Left ventricle myocardium superior (tissue), 1 donor: ENCODE measurements around the gene PRR33. TPM values are rescaled to one million over a fixed set of nuclear protein-coding genes. Genes with fewer than 3 reads are reported as not detected.
"Not testable (repeated sequence)": the region's sequence is repeated elsewhere in the genome, so short reads cannot be mapped to it uniquely, and the experiment has no call there.

ENCODE experiments used
- ATAC-seq: fragments of 200-7000 bp; cut with Tn5 transposase; one replicate; pipeline ENCODE4 v1.9.1; 2020; ENCODE audit warnings: mild to moderate bottlenecking, moderate library complexity
- DNase-seq: peaks from one replicate; pipeline ENCODE4 v3.0.0-alpha.2; 2020
- intact Hi-C: fragments of 100-400 bp; cut with micrococcal nuclease; formaldehyde crosslinking; loops from one replicate; pipeline ENCODE4 v1.11.0; 2022
- total RNA-seq: library from RNA; stranded (reverse); fragmentation: NEBNext Ultra II Directional; extraction: Animal tissue kit (Norgen Biotek cat#: 25700); gene quantifications from one replicate; pipeline ENCODE4 v1.2.1, GENCODE V29; 2021
- donor health status: DM: no; HTN: yes; CAD: no; lungs with severe emphysema.

PRR33 gene
- total RNA-seq, 1 donor from 2014 or later: 4.4 TPM

GRCh38 chr11:1880746-1881441, 10.8 kb downstream of the PRR33 start:
- ATAC-seq (no peak), DNase-seq (no peak)
- intact Hi-C loops: no loop called here

DNA sequence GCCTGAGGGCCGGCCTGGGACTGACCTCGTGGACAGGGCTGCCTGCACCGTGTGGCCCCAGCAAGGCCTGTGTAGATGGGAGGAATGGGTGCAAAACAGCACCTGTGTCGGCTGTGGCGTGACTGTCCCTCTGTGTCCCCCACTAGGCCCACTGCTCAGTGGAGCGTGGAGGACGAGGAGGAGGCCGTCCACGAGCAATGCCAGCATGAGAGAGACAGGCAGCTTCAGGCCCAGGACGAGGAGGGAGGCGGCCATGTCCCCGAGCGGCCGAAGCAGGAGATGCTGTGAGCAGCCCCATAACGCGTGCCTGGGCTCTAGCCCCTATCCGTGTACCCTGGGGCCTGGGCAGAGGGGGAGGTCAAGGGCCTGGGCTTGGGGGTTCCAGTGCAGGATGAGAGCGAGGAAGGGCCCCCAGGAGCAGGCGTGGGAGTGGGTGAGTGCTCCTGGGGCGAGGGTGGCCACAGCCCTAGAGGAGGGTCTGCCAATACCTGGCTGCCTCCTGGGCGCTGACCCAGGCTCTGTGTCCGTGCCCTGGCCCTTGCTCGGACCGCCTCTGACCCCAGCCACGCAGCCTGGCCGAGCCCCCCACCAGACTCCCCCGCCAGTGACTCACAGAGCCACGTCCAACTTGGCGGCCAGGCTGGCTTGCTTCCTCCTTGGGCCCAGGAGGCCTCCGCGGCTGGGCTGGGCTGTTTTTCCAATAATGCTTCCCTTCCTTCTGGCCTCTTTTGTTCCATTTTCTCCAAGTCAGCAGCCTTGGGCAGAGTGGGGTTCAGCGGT, 11.6 kb downstream of the PRR33 start:
- intact Hi-C loops: no loop called here
- peak; percentile 62 for ATAC-seq
- DNase-seq: peak; percentile 90

DNA sequence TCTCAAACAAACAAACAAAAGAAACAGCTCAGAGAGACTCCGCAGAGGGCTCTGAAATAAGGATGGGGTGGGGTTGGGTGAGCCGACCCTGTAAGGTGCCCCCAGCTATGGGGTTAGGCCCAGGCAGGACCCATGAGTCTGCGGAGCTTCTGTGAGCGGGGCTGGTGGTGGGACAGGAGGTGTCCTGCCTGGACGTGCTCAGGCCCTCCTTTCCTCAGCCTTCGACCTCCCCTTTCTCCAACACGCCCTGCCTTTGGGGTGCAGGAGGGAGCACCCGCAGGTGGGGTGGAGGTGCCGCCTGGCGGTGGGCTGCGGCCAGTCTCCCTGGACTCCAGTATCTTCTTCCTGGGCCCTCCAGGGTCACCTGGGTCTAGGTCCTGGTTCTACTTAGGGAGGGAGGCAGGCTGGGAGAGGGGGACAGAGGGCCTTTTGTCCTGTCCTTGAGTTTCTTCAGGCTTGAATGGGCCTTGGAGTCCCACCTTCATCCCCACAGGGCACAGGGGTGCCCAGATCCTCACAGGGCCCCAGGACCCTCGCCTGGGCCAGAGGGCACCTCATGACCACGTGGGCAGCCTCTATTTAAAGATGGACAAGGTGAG, 12.3 kb downstream of the PRR33 start:
- intact Hi-C loops: no loop called here
- no peak for ATAC-seq
- DNase-seq: peak; percentile 30

- peak; percentile 71 for DNase-seq
- intact Hi-C loops: no loop called here
- peak; percentile 15 for ATAC-seq
Observed at GRCh38 chr11:1878137-1879031, 13.3 kb downstream of the PRR33 start.

GRCh38 chr11:1877211-1878136, 14.2 kb downstream of the PRR33 start:
- DNase-seq: peak; percentile 84
- no peak for ATAC-seq
- intact Hi-C loops: no loop called here

DNA sequence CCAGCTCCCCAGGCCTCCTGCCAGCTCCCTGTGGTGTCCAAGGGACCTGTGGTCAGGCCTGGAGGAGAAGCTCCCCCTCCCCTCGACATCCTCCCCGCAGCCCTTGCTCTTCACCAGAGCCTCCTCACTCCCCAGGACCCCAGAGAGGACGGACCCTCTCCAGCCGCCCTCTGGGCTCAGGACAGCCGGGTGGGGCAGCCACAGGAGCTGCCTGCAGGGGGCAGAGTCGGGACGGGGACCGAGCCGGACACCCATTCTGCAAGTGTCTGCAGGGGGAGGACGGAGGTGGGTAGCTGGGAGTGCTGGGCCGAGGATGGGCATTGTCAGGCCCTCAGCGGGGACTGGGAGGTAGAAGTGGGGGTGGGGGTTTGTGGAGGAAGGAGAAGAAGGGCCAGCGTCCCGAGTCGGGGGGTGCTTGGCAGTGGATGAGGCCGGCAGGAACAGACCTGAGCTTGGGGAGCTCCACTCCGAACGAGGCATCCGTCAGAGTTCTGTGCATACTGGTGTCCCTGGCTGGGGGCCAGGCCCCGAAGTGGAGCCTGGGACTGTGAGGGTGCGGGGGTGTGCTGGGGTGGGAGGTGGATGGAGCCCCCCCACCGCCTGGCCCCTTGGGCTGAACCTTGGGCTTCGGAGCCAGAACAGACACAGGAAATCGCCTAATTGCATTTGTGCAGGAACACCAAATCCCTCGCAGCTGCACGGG, 15.2 kb downstream of the PRR33 start:
- peak; percentile 21 for ATAC-seq
- intact Hi-C loops: no loop called here
- peak; percentile 88 for DNase-seq

- intact Hi-C loops, ATAC-seq, DNase-seq: not testable (repeated sequence)
Observed at GRCh38 chr11:1875851-1876301, 15.8 kb downstream of the PRR33 start.

DNA sequence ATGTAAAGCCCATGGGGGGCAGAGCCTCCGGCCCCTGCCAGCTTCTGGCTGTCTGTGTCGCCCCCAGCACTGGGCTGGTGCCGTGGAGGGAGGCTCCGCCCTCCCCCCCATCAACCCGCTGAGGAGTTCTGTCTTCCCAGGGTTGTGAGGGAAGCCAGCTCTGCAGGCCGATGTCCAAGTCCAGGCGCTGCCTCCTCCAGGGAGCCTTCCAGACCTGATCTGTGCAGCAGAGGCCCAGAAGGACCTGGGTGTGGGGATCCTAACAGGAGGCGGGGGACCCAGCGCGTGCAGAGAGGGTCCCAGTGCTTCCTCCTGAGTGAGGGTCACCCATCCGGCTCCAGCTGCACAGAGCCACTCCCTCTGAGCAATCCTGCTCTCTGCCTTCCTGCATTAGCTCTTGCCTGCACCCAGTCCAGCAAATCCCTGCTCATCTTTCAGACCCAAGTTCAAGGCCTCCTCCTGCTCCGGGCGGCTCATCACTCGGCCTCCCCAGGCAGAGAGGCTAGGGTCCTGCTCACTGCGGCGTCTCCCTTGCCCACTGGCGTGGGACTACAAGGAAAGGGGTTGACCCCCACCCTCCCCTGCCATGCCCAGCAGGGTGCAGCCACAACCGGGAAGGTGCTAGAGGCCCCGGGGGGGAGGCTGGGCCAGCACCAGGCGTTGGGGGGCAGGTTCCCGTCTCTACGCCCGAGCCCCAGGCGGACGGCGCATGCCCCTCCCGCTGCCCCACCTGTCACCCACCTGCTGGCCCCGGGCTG, 16.4 kb downstream of the PRR33 start:
- no peak for ATAC-seq
- intact Hi-C loops: no loop called here

DNA sequence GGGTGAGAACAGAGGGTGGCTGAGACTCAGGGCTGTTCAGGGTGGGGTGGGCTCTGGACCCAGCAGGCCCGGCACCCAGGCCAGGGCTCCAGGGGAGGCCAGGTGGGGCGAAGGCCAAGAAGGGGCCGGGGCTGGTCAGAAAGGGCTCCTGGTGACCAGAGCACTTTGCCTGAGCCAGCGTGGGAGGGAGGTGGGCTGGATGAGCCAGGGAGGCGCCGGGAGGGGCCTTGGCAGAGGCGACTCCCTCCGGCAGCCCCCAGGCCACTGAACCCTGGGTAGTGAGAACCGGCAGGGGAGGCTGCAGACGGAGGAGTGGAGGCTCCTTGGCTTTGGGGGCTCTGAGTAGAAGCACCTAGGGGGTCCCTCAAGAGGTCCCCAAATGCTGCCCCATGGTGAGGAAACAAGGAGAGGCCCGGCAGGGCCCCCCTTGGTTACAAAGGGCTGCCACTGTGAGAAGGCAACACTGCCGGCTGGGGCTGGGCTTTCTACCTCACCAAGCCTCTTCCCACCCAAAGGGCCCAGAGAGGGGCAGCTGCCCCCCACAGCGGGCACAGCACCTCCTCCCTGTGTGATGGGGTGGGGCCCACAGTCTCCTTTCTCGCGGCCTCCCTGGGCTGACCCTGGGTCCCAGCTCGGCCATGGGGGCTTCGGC, 17.1 kb downstream of the PRR33 start:
- ATAC-seq, intact Hi-C loops: not testable (repeated sequence)
- DNase-seq: peak; percentile 48

More for the DNA sequence above, 16.4 kb downstream of the PRR33 start:
- DNase-seq: peak; percentile 74

- DNase-seq, ATAC-seq, intact Hi-C loops: not testable (repeated sequence)
Observed at GRCh38 chr11:1873813-1874150, 17.9 kb downstream of the PRR33 start.

- intact Hi-C loops: no loop called here
- ATAC-seq: peak; percentile 25
Observed at GRCh38 chr11:1873048-1873812, 18.5 kb downstream of the PRR33 start.

GRCh38 chr11:1872267-1872985, 19.3 kb downstream of the PRR33 start:
- DNase-seq (peak; percentile 33), ATAC-seq (no peak)
- intact Hi-C loops: no loop called here

More at GRCh38 chr11:1873048-1873812, 18.5 kb downstream of the PRR33 start:
- peak; percentile 51 for DNase-seq

DNA sequence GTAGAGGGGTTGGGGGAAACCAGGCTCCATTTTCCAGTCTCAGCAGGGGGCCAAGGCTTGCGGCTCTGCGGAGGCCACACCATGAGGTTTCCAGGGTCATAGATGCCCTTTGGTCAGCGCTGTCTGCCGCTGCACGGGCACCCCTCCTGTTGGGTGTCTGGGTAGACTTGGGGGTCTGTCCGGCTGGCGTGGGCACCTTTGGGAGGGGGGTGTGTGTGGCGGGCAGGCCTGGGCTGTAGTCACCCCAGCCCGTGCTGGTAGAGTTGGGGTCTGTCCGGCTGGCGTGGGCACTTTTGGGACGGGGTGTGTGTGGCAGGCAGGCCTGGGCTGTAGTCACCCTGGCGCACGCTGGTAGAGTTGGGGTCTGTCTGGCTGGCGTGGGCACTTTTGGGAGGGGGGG, 20.2 kb downstream of the PRR33 start:
- DNase-seq (no peak), ATAC-seq (no peak)
- intact Hi-C loops: no loop called here

DNA sequence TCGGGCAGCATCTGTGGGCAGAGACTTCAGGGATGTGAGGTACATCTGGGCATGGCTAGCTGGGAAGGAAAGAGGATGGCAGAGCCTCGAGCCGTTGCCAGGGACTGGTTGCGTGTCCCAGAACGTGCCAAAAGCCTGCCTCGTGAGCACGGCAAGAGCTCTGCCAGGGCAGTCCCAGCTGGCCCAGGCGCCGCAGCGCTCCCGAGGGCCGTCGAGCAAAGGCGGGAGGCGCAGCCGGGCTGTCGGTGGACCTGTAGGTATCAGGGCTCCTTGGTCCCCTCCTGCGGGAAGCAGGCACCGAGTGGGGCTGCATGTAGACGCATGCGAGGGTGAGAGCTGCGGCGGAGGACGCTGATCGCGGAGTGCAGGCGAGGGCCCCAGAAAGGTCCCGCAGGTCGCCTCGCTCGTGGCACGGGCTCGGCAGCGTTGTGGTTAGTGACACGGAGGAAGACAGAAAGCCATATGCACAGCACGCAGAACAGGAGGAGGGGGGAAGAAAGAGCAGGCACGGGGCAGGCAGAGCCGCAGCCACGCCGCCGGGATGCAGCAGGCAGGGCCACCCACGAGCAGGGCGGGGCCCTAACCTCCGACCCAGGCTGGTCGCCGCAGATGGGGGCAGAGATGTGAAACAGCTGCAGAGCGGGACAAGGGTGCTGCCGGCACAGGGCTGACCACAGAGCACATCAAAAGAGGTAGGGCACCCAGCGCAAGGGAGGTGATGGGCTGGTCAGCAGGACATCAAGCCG, 20.8 kb downstream of the PRR33 start:
- DNase-seq: peak; percentile 68
- peak; percentile 23 for ATAC-seq
- intact Hi-C loops: no loop called here
